ENCODE results near the gene GRK4.
"Not testable (repeated sequence)": the region's sequence is repeated elsewhere in the genome, so short reads cannot be mapped to it uniquely, and the experiment has no call there.

GRK4 gene

GRCh38 chr4:2937986-2938385 is 25.4 kb upstream of the GRK4 start:
- ChIA-PET POLR2A (no interaction called here), CTCF (interaction anchor here (0.7 to 3.0 kb wide), 6 partner anchors 11 to 99 kb away, joined by 3 to 14 read pairs (median 4); no protein-coding TSS in a partner anchor)
- no peak for DNase-seq (ENCODE audit: low read depth, low spot score)
- no peak for TF ChIP-seq CTCF (IDR thresholded peaks at IDR 0.05; ENCODE audit: insufficient read depth, low read length, missing control alignments)
- H3K4me3 ChIP-seq (ENCODE audit: low read depth, low read length): no peak overlapping the region

GRCh38 chr4:2938411-2938810 is 25.0 kb upstream of the GRK4 start:
- POLR2A ChIA-PET; DNase-seq (ENCODE audit: low read depth, low spot score); H3K4me3 ChIP-seq (ENCODE audit: low read depth, low read length): not testable (repeated sequence)
- CTCF ChIA-PET: interaction anchor here (0.7 to 3.0 kb wide), 5 partner anchors 10 to 74 kb away, joined by 3 to 14 read pairs (median 3); no protein-coding TSS in a partner anchor

GRCh38 chr4:2938906-2939305 is 24.5 kb upstream of the GRK4 start:
- no peak for DNase-seq (ENCODE audit: low read depth, low spot score)
- no peak for TF ChIP-seq CTCF (IDR thresholded peaks at IDR 0.05; ENCODE audit: insufficient read depth, low read length, missing control alignments)
- no peak overlapping the region for H3K4me3 ChIP-seq (ENCODE audit: low read depth, low read length)
- POLR2A ChIA-PET: interaction anchor here (0.6 kb wide), 1 partner anchor 102 kb away, joined by 3 read pairs; no protein-coding TSS in a partner anchor
- CTCF ChIA-PET: interaction anchor here (1.2 to 3.0 kb wide), 4 partner anchors 10 to 23 kb away, joined by 3 to 14 read pairs (median 4); no protein-coding TSS in a partner anchor

- POLR2A ChIA-PET: interaction anchor here (0.6 kb wide), 2 partner anchors 27 to 101 kb away, joined by 3 read pairs; no protein-coding TSS in a partner anchor
- no peak for DNase-seq (ENCODE audit: low read depth, low spot score)
- CTCF ChIA-PET: interaction anchor here (3.0 kb wide), 1 partner anchor 9 kb away, joined by 14 read pairs; no protein-coding TSS in a partner anchor
- TF ChIP-seq CTCF (IDR thresholded peaks at IDR 0.05; ENCODE audit: insufficient read depth, low read length, missing control alignments): no peak
- no peak overlapping the region for H3K4me3 ChIP-seq (ENCODE audit: low read depth, low read length)
These were observed 23.8 kb upstream of the GRK4 start for GRCh38 chr4:2939383-2940243.

- no peak for TF ChIP-seq CTCF (IDR thresholded peaks at IDR 0.05; ENCODE audit: insufficient read depth, low read length, missing control alignments)
- DNase-seq (ENCODE audit: low read depth, low spot score): no peak
- ChIA-PET POLR2A (no interaction called here), CTCF (interaction anchor here (1.1 kb wide), 1 partner anchor 177 kb away, joined by 4 read pairs; no protein-coding TSS in a partner anchor)
- no peak overlapping the region for H3K4me3 ChIP-seq (ENCODE audit: low read depth, low read length)
These were observed 22.9 kb upstream of the GRK4 start for GRCh38 chr4:2940267-2941137.

GRCh38 chr4:2941138-2942036 is 22.0 kb upstream of the GRK4 start:
- no peak for DNase-seq (ENCODE audit: low read depth, low spot score)
- no peak overlapping the region for H3K4me3 ChIP-seq (ENCODE audit: low read depth, low read length)
- ChIA-PET POLR2A (no interaction called here), CTCF (interaction anchor here (1.1 kb wide), 1 partner anchor 177 kb away, joined by 4 read pairs; no protein-coding TSS in a partner anchor)
- no peak for TF ChIP-seq CTCF (IDR thresholded peaks at IDR 0.05; ENCODE audit: insufficient read depth, low read length, missing control alignments)

Data from AG04449 (cell line).